K562 (cell line): ENCODE measurements around the gene PAX5. TPM values are rescaled to one million over a fixed set of nuclear protein-coding genes. Genes with fewer than 3 reads are reported as not detected.

Source experiments
- CLOCK ChIP-seq: fragments of 250-450 bp; sonication (Bioruptor Pico); IDR thresholded peaks from 2 replicates; pipeline ENCODE4 v1.4.0; 2020; ENCODE audit warnings: mild to moderate bottlenecking, moderate library complexity, borderline replicate concordance
- ELF4 ChIP-seq: fragments of 450-650 bp; formaldehyde crosslinking; IDR thresholded peaks from 2 replicates; pipeline ENCODE4 v1.4.0; 2022; ENCODE audit warnings: missing genetic modification characterization
- ETS1 ChIP-seq: conservative IDR thresholded peaks from 2 replicates; pipeline ENCODE4 v1.6.1; 2011; ENCODE audit warnings: low read depth, mild to moderate bottlenecking, low read length; ENCODE audit not compliant: control insufficient read depth
- FOSL1 ChIP-seq: fragments of 200-800 bp; sonication (Bioruptor generic); conservative IDR thresholded peaks from 2 replicates; pipeline ENCODE4 v1.6.1; 2016; ENCODE audit warnings: missing genetic modification characterization, missing compliant biosample characterization
- MAFG ChIP-seq: fragments of 450-650 bp; conservative IDR thresholded peaks from 2 replicates; pipeline ENCODE4 v1.6.1; 2016; ENCODE audit warnings: missing genetic modification characterization, missing compliant biosample characterization
- MCM7 ChIP-seq, 2 experiments: fragments of 450-650 bp; IDR thresholded peaks; 2 replicates each; pipeline ENCODE4 v1.6.1; 2016 to 2018
- NONO ChIP-seq, 2 experiments: fragments of 200-400 bp in 1 of 2; fragments of 450-650 bp in 1 of 2; formaldehyde crosslinking in 1 of 2; IDR thresholded peaks; 2 replicates each; pipeline ENCODE4 v1.6.1; 2017; ENCODE audit warnings: low read depth in 2 of 2, mild to moderate bottlenecking in 2 of 2, moderate library complexity in 2 of 2, low read length in 1 of 2
- SNIP1 ChIP-seq: fragments of 450-650 bp; IDR thresholded peaks from 2 replicates; pipeline ENCODE4 v1.7.1; 2017; ENCODE audit warnings: low read depth, mild to moderate bottlenecking
- SRSF1 ChIP-seq: fragments of 200-400 bp; formaldehyde crosslinking; IDR thresholded peaks from 2 replicates; pipeline ENCODE4 v1.6.1; 2017; ENCODE audit warnings: mild to moderate bottlenecking, low read depth, low read length, moderate library complexity
- UBTF ChIP-seq, 2 experiments: IDR thresholded peaks; 2 replicates each; pipeline ENCODE4 v1.6.1; 2012; ENCODE audit warnings: improper control_type of control experiment in 2 of 2, low read depth in 2 of 2, low read length in 2 of 2, borderline replicate concordance in 1 of 2
- ZKSCAN3 ChIP-seq: fragments of 250-450 bp; sonication (Bioruptor Pico); IDR thresholded peaks from 2 replicates; pipeline ENCODE4 v1.4.0; 2020
- ZNF133 ChIP-seq: fragments of 250-450 bp; sonication (Bioruptor Pico); IDR thresholded peaks from 2 replicates; pipeline ENCODE4 v1.4.0; 2020; ENCODE audit warnings: mild to moderate bottlenecking
- polyA plus RNA-seq, 8 experiments: library from polyadenylated mRNA; depleted of rRNA in 4 of 8; stranded (reverse) in 5 of 8; unstranded in 3 of 8; fragments of >200 nt; fragmentation: Nextera tagmentation in 2 of 8; fragmentation: Illumina TruSeq in 1 of 8; extraction: Ambion mirVana in 2 of 8; extraction: Trizol in 1 of 8; gene quantifications; 2 replicates each; pipeline versions ENCODE4 v1.2.1 to v1.2.3, GENCODE V29; 2011 to 2014; ENCODE audit warnings: inconsistent platforms in 1 of 8, missing spikeins in 1 of 8
- total RNA-seq, 7 experiments: library from RNA; depleted of rRNA in 6 of 7; stranded (reverse); fragments of >200 nt in 6 of 7; fragmentation: Illumina TruSeq in 2 of 7; extraction: Trizol in 2 of 7; gene quantifications; 2 replicates each; pipeline versions ENCODE4 v1.2.1 to v1.2.3, GENCODE V29; 2011 to 2021; ENCODE audit warnings: low replicate concordance in 1 of 7

PAX5 gene
- total and polyA plus RNA-seq, 9 of the 15 experiments (the other 6 are each of a cell fraction or from before 2014, with no cell fraction given) = 0.03 to 0.09 TPM; not detected in 7

DNA sequence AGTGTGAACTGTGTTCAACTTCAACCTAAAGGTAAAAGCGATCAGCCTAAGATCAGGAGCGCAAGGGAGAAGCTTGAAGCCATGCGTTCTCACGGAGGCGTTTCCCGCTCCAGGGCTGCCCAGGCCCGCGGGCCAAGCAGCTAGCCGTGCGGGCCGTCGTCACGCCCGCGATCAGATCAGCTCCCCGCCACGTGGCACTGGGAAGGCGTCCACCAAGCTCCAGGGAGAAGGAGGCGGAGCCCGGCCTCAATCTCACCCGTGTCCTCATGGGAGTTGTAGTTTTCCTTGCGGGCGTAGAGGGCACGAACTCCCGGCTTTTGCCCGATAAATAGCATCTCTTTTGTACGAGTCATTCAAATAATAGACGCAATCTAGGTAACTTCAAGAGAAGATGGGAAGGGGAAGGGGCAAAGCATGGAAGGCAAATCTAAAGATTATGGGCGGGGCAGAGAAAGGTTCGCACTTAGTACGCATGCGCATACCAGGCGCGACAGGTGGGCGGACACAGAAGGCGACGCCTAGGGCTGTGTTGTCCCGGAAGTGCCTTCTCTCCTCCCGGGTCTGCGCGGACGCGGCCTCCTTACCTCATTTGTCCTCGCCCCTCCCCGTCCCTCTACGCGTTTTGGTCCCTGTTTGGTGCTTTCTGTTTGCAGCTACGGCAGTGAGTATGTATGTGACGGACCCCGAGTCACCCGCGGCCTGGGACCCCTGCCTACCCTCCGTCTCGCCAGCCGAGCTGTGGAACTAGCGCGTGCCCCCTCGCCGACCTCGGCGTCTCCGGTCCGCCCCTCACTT lies 45.5 kb upstream of the PAX5 start (continued):
- no peak for TF ChIP-seq SRSF1
- no peak for TF ChIP-seq MAFG (tag)
- no peak for TF ChIP-seq ZKSCAN3 (CRISPR knock-in tag)
- TF ChIP-seq MCM7 (IDR thresholded peaks at IDR 0.05) = no peak
- TF ChIP-seq ETS1 = peak; percentile 39; the same call in 1 of the 2 replicates
- no peak for TF ChIP-seq CLOCK (CRISPR knock-in tag)
- 0 out of 4 replicates have a peak, but pooled peaks have one; percentile 31 to 48 for TF ChIP-seq UBTF (IDR thresholded peaks at IDR 0.05; ENCODE audit: borderline replicate concordance in 1 of 2, low read depth in 2 of 2, low read length in 2 of 2)
- TF ChIP-seq SNIP1 = no peak
- no peak for TF ChIP-seq FOSL1 (tag)
- no peak for TF ChIP-seq ZNF133 (CRISPR knock-in tag)
- TF ChIP-seq ELF4 = no peak
- no peak for TF ChIP-seq NONO (IDR thresholded peaks at IDR 0.05; ENCODE audit: low read depth in 2 of 2, low read length in 1 of 2)
